WTC11 (cell line): ENCODE data around the gene SPDEF. TPM values are rescaled to one million over a fixed set of nuclear protein-coding genes. Genes with fewer than 3 reads are reported as not detected.

ENCODE experiments used
- ATAC-seq: fragments of 200-7000 bp; cut with Tn5 transposase; 2 replicates; pipeline ENCODE4 v1.10.0; 2021; ENCODE audit warnings: mild to moderate bottlenecking, moderate library complexity
- CTCF ChIA-PET: fragments of 300-600 bp; sonication (Branson Sonifier 250); formaldehyde crosslinking; loops from one replicate; lab custom pipeline; 2021; ENCODE audit warnings: antibody characterized with exemption; lab: Charles Lee
- POLR2A ChIA-PET: fragments of 350-600 bp; sonication (Branson Sonifier 250); formaldehyde crosslinking; loops from one replicate; lab custom pipeline; 2021; ENCODE audit warnings: antibody characterized with exemption; lab: Charles Lee
- DNase-seq: peaks from one replicate; pipeline ENCODE4 v3.0.0; 2021; ENCODE audit warnings: low spot score
- H3K27ac Mint-ChIP-seq: 2 replicates; pipeline ENCODE4 v1.8.0; 2021; ENCODE audit warnings: mixed read lengths
- H3K27me3 Mint-ChIP-seq: 2 replicates; pipeline ENCODE4 v1.8.0; 2021; ENCODE audit warnings: low read depth, mild to moderate bottlenecking, moderate library complexity, mixed read lengths
- H3K36me3 Mint-ChIP-seq: 2 replicates; pipeline ENCODE4 v1.8.0; 2021; ENCODE audit warnings: mixed read lengths
- H3K4me1 Mint-ChIP-seq: 2 replicates; pipeline ENCODE4 v1.8.0; 2022; ENCODE audit warnings: mixed read lengths
- H3K4me3 Mint-ChIP-seq: 2 replicates; pipeline ENCODE4 v1.8.0; 2021; ENCODE audit warnings: mild to moderate bottlenecking, moderate library complexity, mixed read lengths
- H3K9me3 Mint-ChIP-seq: 2 replicates; pipeline ENCODE4 v1.8.0; 2021; ENCODE audit warnings: mixed read lengths
- ESRRA ChIP-seq: sonication (generic); formaldehyde crosslinking; IDR thresholded peaks from 2 replicates; pipeline ENCODE4 v1.8.1; 2022; ENCODE audit warnings: mild to moderate bottlenecking, missing genetic modification reagents, borderline replicate concordance
- MXD4 ChIP-seq: fragments of 250-450 bp; sonication (Bioruptor Pico); IDR thresholded peaks from 2 replicates; pipeline ENCODE4 v1.8.0; 2021; ENCODE audit warnings: mild to moderate bottlenecking, moderate library complexity, borderline replicate concordance
- NFE2L1 ChIP-seq: sonication (generic); formaldehyde crosslinking; IDR thresholded peaks from 2 replicates; pipeline ENCODE4 v1.8.1; 2023; ENCODE audit warnings: missing genetic modification reagents
- NR2C2 ChIP-seq: sonication (generic); formaldehyde crosslinking; IDR thresholded peaks from 2 replicates; pipeline ENCODE4 v1.8.0; 2022; ENCODE audit warnings: mild to moderate bottlenecking, missing genetic modification reagents
- OVOL2 ChIP-seq: fragments of 250-450 bp; sonication (Bioruptor Pico); IDR thresholded peaks from 2 replicates; pipeline ENCODE4 v1.9.0; 2021; ENCODE audit warnings: mild to moderate bottlenecking, borderline replicate concordance
- TEAD4 ChIP-seq: sonication (generic); formaldehyde crosslinking; IDR thresholded peaks from 2 replicates; pipeline ENCODE4 v1.8.0; 2022; ENCODE audit warnings: mild to moderate bottlenecking, missing genetic modification reagents
- TP53 ChIP-seq: sonication (generic); formaldehyde crosslinking; IDR thresholded peaks from 2 replicates; pipeline ENCODE4 v1.8.1; 2023; ENCODE audit warnings: mild to moderate bottlenecking, missing genetic modification reagents
- ZNF416 ChIP-seq: fragments of 250-450 bp; sonication (Bioruptor Pico); IDR thresholded peaks from 2 replicates; pipeline ENCODE4 v1.9.0; 2021; ENCODE audit warnings: mild to moderate bottlenecking, inconsistent platforms
- ZNF671 ChIP-seq: fragments of 250-450 bp; sonication (Bioruptor Pico); IDR thresholded peaks from 2 replicates; pipeline ENCODE4 v1.8.0; 2021; ENCODE audit warnings: mild to moderate bottlenecking
- total RNA-seq: library from RNA; stranded (reverse); gene quantifications from 3 replicates; pipeline ENCODE4 v1.2.3, GENCODE V29; 2021
- TF ChIP-seq, protein P1 (sequence below): sonication (generic); formaldehyde crosslinking; IDR thresholded peaks from 2 replicates; pipeline ENCODE4 v1.8.0; 2022; ENCODE audit warnings: mild to moderate bottlenecking, missing genetic modification reagents
- TF ChIP-seq, protein P2 (sequence below): sonication (generic); formaldehyde crosslinking; IDR thresholded peaks from 2 replicates; pipeline ENCODE4 v1.8.1; 2023; ENCODE audit warnings: mild to moderate bottlenecking, missing genetic modification reagents, borderline replicate concordance
- TF ChIP-seq, protein P3 (sequence below): sonication (generic); formaldehyde crosslinking; IDR thresholded peaks from 2 replicates; pipeline ENCODE4 v1.8.1; 2023; ENCODE audit warnings: mild to moderate bottlenecking, missing genetic modification reagents
- TF ChIP-seq, protein P4 (sequence below): sonication (generic); formaldehyde crosslinking; IDR thresholded peaks from 2 replicates; pipeline ENCODE4 v1.8.1; 2023; ENCODE audit warnings: mild to moderate bottlenecking, missing genetic modification reagents

The SPDEF gene
- total RNA-seq, 1 experiment from 2014 or later: 0.72 TPM

DNA sequence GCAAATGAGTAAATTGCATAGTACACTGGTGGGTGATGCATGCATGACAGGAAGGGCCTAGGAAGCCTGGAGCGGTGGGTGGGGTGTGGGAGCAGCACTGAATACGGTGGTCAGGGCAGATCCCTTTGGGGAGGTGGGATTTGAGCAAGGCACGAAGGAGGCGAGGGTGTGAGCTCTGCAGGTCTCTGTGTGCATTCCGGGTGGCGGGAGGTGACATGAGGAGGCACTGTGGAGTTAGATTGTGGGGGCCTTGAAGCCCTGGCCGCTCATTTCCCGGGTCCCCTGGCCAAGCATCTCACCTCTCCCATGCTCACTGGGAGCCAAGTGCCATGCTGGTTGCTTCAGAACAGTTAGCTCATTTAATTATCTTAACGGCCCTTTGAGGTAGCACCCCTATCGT lies 6.2 kb upstream of the SPDEF start:
- Mint-ChIP-seq H3K36me3 (no peaks in the 10 kb centered on the region), H3K4me1 (peaks cover 21% of the 10 kb centered on the region), H3K9me3 (no peaks in the 10 kb centered on the region), H3K27me3 (no peaks in the 10 kb centered on the region; the same call in 1 of the 2 replicates), H3K27ac (no peak overlapping the region), H3K4me3 (no peak overlapping the region)
- no peak for TF ChIP-seq ZNF416 (CRISPR knock-in tag)
- TF ChIP-seq NFE2L1 (CRISPR knock-in tag): no peak
- TF ChIP-seq NR2C2 (CRISPR knock-in tag): no peak
- ChIA-PET CTCF (interaction anchor here (1.1 to 2.0 kb wide), 2 partner anchors 13 to 47 kb away, joined by 3 to 5 read pairs; no protein-coding TSS in a partner anchor), POLR2A (no interaction called here)
- DNase-seq: no peak
- ATAC-seq: no peak

DNA sequence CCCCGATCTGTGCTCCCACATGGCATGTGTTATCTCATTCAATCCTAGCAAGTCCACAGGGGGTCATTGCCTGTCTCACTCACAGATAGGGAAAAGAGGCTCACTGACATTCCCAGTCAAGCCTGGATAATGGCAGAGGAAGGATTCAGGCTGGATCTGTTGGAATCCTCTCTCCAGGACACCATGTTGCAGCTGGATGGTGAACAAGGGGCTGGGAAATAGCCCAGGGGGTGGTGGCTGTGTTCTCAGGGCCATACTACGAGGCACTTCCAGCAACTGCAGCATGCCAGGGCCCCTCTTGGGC lies 5.0 kb upstream of the SPDEF start:
- Mint-ChIP-seq H3K4me1 (peaks cover 20% of the 10 kb centered on the region), H3K27me3 (no peaks in the 10 kb centered on the region; the same call in 1 of the 2 replicates), H3K4me3 (no peak overlapping the region), H3K9me3 (no peaks in the 10 kb centered on the region), H3K36me3 (no peaks in the 10 kb centered on the region), H3K27ac (no peak overlapping the region)
- no peak for TF ChIP-seq OVOL2 (CRISPR knock-in tag)
- TF ChIP-seq, protein P1, sequence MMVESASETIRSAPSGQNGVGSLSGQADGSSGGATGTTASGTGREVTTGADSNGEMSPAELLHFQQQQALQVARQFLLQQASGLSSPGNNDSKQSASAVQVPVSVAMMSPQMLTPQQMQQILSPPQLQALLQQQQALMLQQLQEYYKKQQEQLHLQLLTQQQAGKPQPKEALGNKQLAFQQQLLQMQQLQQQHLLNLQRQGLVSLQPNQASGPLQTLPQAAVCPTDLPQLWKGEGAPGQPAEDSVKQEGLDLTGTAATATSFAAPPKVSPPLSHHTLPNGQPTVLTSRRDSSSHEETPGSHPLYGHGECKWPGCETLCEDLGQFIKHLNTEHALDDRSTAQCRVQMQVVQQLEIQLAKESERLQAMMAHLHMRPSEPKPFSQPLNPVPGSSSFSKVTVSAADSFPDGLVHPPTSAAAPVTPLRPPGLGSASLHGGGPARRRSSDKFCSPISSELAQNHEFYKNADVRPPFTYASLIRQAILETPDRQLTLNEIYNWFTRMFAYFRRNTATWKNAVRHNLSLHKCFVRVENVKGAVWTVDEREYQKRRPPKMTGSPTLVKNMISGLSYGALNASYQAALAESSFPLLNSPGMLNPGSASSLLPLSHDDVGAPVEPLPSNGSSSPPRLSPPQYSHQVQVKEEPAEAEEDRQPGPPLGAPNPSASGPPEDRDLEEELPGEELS (CRISPR knock-in tag): no peak
- TF ChIP-seq TP53: no peak
- no peak for TF ChIP-seq ZNF671 (CRISPR knock-in tag)
- TF ChIP-seq, protein P2, sequence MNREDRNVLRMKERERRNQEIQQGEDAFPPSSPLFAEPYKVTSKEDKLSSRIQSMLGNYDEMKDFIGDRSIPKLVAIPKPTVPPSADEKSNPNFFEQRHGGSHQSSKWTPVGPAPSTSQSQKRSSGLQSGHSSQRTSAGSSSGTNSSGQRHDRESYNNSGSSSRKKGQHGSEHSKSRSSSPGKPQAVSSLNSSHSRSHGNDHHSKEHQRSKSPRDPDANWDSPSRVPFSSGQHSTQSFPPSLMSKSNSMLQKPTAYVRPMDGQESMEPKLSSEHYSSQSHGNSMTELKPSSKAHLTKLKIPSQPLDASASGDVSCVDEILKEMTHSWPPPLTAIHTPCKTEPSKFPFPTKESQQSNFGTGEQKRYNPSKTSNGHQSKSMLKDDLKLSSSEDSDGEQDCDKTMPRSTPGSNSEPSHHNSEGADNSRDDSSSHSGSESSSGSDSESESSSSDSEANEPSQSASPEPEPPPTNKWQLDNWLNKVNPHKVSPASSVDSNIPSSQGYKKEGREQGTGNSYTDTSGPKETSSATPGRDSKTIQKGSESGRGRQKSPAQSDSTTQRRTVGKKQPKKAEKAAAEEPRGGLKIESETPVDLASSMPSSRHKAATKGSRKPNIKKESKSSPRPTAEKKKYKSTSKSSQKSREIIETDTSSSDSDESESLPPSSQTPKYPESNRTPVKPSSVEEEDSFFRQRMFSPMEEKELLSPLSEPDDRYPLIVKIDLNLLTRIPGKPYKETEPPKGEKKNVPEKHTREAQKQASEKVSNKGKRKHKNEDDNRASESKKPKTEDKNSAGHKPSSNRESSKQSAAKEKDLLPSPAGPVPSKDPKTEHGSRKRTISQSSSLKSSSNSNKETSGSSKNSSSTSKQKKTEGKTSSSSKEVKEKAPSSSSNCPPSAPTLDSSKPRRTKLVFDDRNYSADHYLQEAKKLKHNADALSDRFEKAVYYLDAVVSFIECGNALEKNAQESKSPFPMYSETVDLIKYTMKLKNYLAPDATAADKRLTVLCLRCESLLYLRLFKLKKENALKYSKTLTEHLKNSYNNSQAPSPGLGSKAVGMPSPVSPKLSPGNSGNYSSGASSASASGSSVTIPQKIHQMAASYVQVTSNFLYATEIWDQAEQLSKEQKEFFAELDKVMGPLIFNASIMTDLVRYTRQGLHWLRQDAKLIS (CRISPR knock-in tag): no peak
- no peak for TF ChIP-seq TEAD4 (CRISPR knock-in tag)
- TF ChIP-seq, protein P3, sequence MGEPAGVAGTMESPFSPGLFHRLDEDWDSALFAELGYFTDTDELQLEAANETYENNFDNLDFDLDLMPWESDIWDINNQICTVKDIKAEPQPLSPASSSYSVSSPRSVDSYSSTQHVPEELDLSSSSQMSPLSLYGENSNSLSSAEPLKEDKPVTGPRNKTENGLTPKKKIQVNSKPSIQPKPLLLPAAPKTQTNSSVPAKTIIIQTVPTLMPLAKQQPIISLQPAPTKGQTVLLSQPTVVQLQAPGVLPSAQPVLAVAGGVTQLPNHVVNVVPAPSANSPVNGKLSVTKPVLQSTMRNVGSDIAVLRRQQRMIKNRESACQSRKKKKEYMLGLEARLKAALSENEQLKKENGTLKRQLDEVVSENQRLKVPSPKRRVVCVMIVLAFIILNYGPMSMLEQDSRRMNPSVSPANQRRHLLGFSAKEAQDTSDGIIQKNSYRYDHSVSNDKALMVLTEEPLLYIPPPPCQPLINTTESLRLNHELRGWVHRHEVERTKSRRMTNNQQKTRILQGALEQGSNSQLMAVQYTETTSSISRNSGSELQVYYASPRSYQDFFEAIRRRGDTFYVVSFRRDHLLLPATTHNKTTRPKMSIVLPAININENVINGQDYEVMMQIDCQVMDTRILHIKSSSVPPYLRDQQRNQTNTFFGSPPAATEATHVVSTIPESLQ (CRISPR knock-in tag): no peak
- TF ChIP-seq, protein P4, sequence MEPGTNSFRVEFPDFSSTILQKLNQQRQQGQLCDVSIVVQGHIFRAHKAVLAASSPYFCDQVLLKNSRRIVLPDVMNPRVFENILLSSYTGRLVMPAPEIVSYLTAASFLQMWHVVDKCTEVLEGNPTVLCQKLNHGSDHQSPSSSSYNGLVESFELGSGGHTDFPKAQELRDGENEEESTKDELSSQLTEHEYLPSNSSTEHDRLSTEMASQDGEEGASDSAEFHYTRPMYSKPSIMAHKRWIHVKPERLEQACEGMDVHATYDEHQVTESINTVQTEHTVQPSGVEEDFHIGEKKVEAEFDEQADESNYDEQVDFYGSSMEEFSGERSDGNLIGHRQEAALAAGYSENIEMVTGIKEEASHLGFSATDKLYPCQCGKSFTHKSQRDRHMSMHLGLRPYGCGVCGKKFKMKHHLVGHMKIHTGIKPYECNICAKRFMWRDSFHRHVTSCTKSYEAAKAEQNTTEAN: no peak
- no peak for TF ChIP-seq ESRRA (CRISPR knock-in tag)
- no peak for TF ChIP-seq MXD4 (CRISPR knock-in tag)
- ChIA-PET CTCF (interaction anchor here (1.1 to 2.3 kb wide), 4 partner anchors 29 to 101 kb away, joined by 3 to 8 read pairs (median 4); partner anchors contain the start of gene PACSIN1), POLR2A (no interaction called here)
- no peak for DNase-seq
- ATAC-seq: no peak
